KMS-11 (cell line): Measurements from ENCODE around the gene PCNX1.

Experiments
- H2AFZ ChIP-seq: fragments of 200-600 bp; sonication (generic); 2 replicates; pipeline ENCODE4 v1.6.1; 2016; ENCODE audit warnings: antibody characterized with exemption, mixed run types, low read depth
- H3K27ac ChIP-seq: fragments of 200-600 bp; sonication (generic); 2 replicates; pipeline ENCODE4 v1.6.1; 2016; ENCODE audit warnings: mild to moderate bottlenecking, mixed run types
- H3K27me3 ChIP-seq: fragments of 200-600 bp; sonication (generic); 2 replicates; pipeline ENCODE4 v1.6.1; 2017; ENCODE audit warnings: mild to moderate bottlenecking, low read depth, mixed run types, moderate library complexity; ENCODE audit not compliant: insufficient read depth
- H3K36me3 ChIP-seq: fragments of 200-600 bp; sonication (generic); 2 replicates; pipeline ENCODE4 v1.6.1; 2017; ENCODE audit warnings: mild to moderate bottlenecking, mixed run types; ENCODE audit not compliant: insufficient read depth
- H3K4me1 ChIP-seq: fragments of 200-600 bp; sonication (generic); 2 replicates; pipeline ENCODE4 v1.6.1; 2016; ENCODE audit warnings: mild to moderate bottlenecking, low read depth, mixed run types; ENCODE audit not compliant: poor library complexity, severe bottlenecking
- H3K4me2 ChIP-seq: fragments of 200-600 bp; sonication (generic); 2 replicates; pipeline ENCODE4 v1.7.0; 2016; ENCODE audit warnings: mild to moderate bottlenecking, mixed run types
- H3K4me3 ChIP-seq: fragments of 200-600 bp; sonication (generic); IDR thresholded peaks from 2 replicates; pipeline ENCODE4 v1.6.1; 2017; ENCODE audit warnings: low read depth, low read length, mixed read lengths; ENCODE audit not compliant: insufficient read depth
- H3K79me2 ChIP-seq: fragments of 200-600 bp; sonication (generic); 2 replicates; pipeline ENCODE4 v1.6.1; 2016; ENCODE audit warnings: low read depth, mixed run types; ENCODE audit not compliant: insufficient read depth
- H3K9ac ChIP-seq: fragments of 200-600 bp; sonication (generic); 2 replicates; pipeline ENCODE4 v1.6.1; 2016; ENCODE audit warnings: mild to moderate bottlenecking, mixed run types
- H4K20me1 ChIP-seq: fragments of 200-600 bp; sonication (generic); 2 replicates; pipeline ENCODE4 v1.6.1; 2016; ENCODE audit warnings: mild to moderate bottlenecking, mixed run types; ENCODE audit not compliant: insufficient read depth
- CTCF ChIP-seq: fragments of 200-600 bp; sonication (generic); conservative IDR thresholded peaks from 2 replicates; pipeline ENCODE4 v1.6.1; 2017; ENCODE audit warnings: low read depth, mild to moderate bottlenecking, antibody characterized with exemption, low read length, moderate library complexity, mixed read lengths

PCNX1 gene

GRCh38 chr14:70893858-70894291, 13.4 kb upstream of the PCNX1 start:
- Histone ChIP-seq H3K4me3 (no peak overlapping the region), H3K4me2 (no peak overlapping the region), H4K20me1 (no peaks in the 10 kb centered on the region), H3K4me1 (peaks cover 4% of the 10 kb centered on the region), H2AFZ (no peak overlapping the region), H3K27me3 (no peaks in the 10 kb centered on the region), H3K79me2 (no peaks in the 10 kb centered on the region), H3K36me3 (no peaks in the 10 kb centered on the region), H3K27ac (no peak overlapping the region), H3K9ac (no peak overlapping the region)
- TF ChIP-seq CTCF = no peak

GRCh38 chr14:70894868-70895267, 12.4 kb upstream of the PCNX1 start:
- Histone ChIP-seq H3K27me3 (no peaks in the 10 kb centered on the region), H2AFZ (no peak overlapping the region), H3K4me3 (no peak overlapping the region), H3K79me2 (no peaks in the 10 kb centered on the region), H3K4me1 (no peaks in the 10 kb centered on the region), H3K9ac (no peak overlapping the region), H3K4me2 (no peak overlapping the region), H3K27ac (no peak overlapping the region), H3K36me3 (no peaks in the 10 kb centered on the region), H4K20me1 (no peaks in the 10 kb centered on the region)
- TF ChIP-seq CTCF = no peak

GRCh38 chr14:70896317-70896716, 10.9 kb upstream of the PCNX1 start:
- Histone ChIP-seq H2AFZ (no peak overlapping the region), H3K4me3 (no peak overlapping the region), H3K36me3 (no peaks in the 10 kb centered on the region), H3K4me2 (no peak overlapping the region), H3K79me2 (no peaks in the 10 kb centered on the region), H3K9ac (no peak overlapping the region), H3K27me3 (no peaks in the 10 kb centered on the region), H3K4me1 (no peaks in the 10 kb centered on the region), H3K27ac (no peak overlapping the region), H4K20me1 (no peaks in the 10 kb centered on the region)
- no peak for TF ChIP-seq CTCF

GRCh38 chr14:70896981-70897380, 10.3 kb upstream of the PCNX1 start:
- no peaks in the 10 kb centered on the region for H3K79me2 ChIP-seq
- H4K20me1 ChIP-seq = no peaks in the 10 kb centered on the region
- no peaks in the 10 kb centered on the region for H3K27me3 ChIP-seq
- no peaks in the 10 kb centered on the region for H3K36me3 ChIP-seq
- no peak overlapping the region for H3K27ac ChIP-seq
- no peak overlapping the region for H2AFZ ChIP-seq
- no peak overlapping the region for H3K9ac ChIP-seq
- TF ChIP-seq CTCF = no peak
- H3K4me2 ChIP-seq = no peak overlapping the region
- no peaks in the 10 kb centered on the region for H3K4me1 ChIP-seq
- H3K4me3 ChIP-seq = no peak overlapping the region

GRCh38 chr14:70897464-70897863, 9.8 kb upstream of the PCNX1 start:
- TF ChIP-seq CTCF = no peak
- Histone ChIP-seq H3K9ac (no peak overlapping the region), H2AFZ (no peak overlapping the region)

More at GRCh38 chr14:70897464-70897863, 9.8 kb upstream of the PCNX1 start:
- H4K20me1 ChIP-seq = no peaks in the 10 kb centered on the region
- no peak overlapping the region for H3K4me2 ChIP-seq
- no peak overlapping the region for H3K27ac ChIP-seq
- H3K27me3 ChIP-seq = no peaks in the 10 kb centered on the region
- no peaks in the 10 kb centered on the region for H3K79me2 ChIP-seq
- H3K36me3 ChIP-seq = no peaks in the 10 kb centered on the region
- no peak overlapping the region for H3K4me3 ChIP-seq
- no peaks in the 10 kb centered on the region for H3K4me1 ChIP-seq
